Retinal pigment epithelial cell (primary cell): Measurements from ENCODE around the gene UGCG.

Experiments
- DNase-seq: peaks from one replicate; pipeline ENCODE4 v3.0.0-alpha.2; 2010; ENCODE audit warnings: low read depth
- H3K4me3 ChIP-seq: 2 replicates; pipeline ENCODE4 v1.5.1; 2011; ENCODE audit warnings: mild to moderate bottlenecking, low read length, control low read depth, moderate library complexity
- CTCF ChIP-seq: conservative IDR thresholded peaks from 2 replicates; pipeline ENCODE4 v1.5.1; 2011; ENCODE audit warnings: low read depth, low read length, control low read depth, inconsistent platforms

Gene UGCG

DNA sequence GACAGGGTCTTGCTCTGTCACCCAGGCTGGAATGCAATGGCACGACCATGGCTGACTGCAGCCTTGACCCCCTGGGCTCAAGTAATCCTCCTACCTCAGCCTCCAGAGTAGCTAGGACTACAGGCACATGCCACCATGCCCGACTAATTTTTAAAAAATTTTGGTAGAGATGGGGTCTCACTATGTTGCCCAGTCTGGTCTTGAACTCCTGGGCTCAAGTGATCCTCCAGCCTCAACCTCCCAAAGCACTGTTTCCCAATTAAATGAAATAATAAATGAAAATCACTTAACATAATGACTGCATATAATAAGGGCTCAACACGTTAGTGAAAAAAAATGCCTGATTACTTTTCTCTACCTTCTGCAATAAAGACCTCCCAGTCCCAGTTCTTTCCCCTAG, 71.0 kb downstream of the UGCG start:
- no peak overlapping the region for H3K4me3 ChIP-seq
- DNase-seq, result no peak
- TF ChIP-seq CTCF, result no peak

DNA sequence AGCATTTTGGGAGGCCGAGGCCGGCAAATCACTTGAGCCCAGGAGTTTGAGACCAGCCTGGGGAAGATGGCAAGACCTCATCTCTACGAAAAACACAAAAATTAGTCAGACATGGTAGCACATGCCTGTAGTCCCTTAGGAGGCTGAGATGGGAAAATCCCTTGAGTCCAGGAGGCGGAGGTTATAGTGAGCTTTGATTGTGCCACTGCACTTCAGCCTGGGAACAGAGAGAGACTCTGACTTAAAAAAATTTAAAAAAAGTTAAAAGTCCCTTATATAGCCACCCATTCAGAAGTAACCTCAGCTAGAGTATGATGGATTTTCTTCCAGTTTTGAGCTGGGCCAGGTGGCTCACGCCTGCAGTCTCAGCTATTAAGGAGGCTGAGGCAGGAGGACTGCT, 72.4 kb downstream of the UGCG start:
- no peak overlapping the region for H3K4me3 ChIP-seq
- DNase-seq, result no peak
- no peak for TF ChIP-seq CTCF

GRCh38 chr9:111969622-111970021, 73.0 kb downstream of the UGCG start:
- DNase-seq, result peak; percentile 78
- no peak overlapping the region for H3K4me3 ChIP-seq
- TF ChIP-seq CTCF, result no peak

DNA sequence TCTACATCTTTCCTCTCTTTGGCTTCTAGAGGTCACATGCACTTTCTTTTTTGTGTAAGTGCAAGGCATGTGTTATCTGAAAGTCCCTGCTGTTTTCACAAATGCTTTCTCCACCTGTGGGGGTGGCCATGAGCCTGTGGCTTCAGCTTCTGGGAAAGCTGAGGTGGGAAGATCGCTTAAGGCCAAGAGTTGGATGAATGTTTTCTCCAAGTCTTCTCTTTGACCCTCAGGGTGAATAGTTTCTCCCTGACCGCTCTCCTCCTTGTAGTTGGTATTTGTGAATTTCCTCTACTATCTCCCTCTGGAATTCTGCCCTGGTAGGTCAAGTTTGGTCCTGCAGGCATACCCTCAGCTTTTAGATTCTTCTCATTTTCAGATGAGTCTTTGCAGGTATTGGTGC, 74.2 kb downstream of the UGCG start:
- no peak for TF ChIP-seq CTCF
- DNase-seq, result no peak
- H3K4me3 ChIP-seq, result no peak overlapping the region

DNA sequence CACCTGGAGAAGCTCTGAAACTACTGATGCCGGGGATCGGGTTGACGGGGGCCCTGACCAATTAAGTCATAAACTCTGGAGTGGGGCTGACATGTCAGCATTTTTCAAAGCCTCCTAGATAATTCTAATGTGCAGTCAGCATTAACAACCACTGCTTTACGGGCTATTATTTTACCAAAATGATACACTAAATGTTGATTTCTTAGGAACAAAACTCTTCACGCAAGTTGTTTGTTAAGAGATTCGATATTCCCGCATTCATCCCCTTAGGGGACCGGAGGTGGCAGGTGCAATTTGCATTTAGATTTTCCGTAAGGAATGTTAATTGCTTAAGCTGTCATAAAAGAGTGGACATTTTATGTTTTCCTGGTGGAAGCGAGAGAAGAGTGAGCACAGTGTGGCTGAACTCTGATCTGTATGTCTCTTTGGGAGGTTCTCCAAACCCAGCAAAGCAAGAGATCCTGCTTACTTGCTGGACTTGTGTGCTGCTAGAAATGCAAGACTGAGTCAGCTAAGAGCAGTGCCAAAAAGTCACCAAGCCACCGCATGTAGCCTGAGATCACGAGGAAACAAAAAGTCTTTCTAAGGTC, 77.6 kb downstream of the UGCG start:
- DNase-seq, result no peak
- TF ChIP-seq CTCF, result no peak
- no peak overlapping the region for H3K4me3 ChIP-seq

DNA sequence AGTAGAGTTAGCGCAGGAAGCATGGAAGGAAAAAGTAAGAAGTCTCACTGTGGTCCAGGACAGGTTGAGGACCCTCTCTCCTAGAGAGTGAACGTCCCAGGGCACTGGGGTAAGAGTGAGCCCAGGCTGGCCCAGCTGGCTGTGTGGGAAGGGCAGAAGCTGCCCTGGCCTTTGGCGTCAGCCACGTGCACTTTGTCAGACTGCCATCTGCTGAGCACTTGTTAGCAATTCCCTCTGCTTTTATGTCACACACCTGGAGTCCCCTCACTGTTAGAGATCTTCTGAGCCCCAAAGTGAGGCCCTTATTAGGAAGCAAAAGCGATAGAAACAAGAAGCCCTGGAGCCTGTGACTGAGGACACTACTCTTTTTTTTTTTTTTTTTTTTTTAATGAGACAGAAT, 79.1 kb downstream of the UGCG start:
- no peak overlapping the region for H3K4me3 ChIP-seq
- no peak for DNase-seq
- TF ChIP-seq CTCF, result no peak

- no peak for DNase-seq
- H3K4me3 ChIP-seq, result no peak overlapping the region
- TF ChIP-seq CTCF, result no peak
These were observed 82.0 kb downstream of the UGCG start for GRCh38 chr9:111978616-111979015.
